H9 (cell line): ENCODE data around the gene DCHS1. TPM values are rescaled to one million over a fixed set of nuclear protein-coding genes. Genes with fewer than 3 reads are reported as not detected.

Source experiments
- DNase-seq: peaks from one replicate; pipeline ENCODE4 v3.0.0-alpha.2; 2017
- H2AFZ ChIP-seq: one replicate; pipeline ENCODE4 v1.6.1; 2013; ENCODE audit warnings: mild to moderate bottlenecking, low read length, control low read depth, moderate library complexity
- H2AK5ac ChIP-seq: 2 replicates; pipeline ENCODE4 v1.6.1; 2013; ENCODE audit warnings: low read length, control low read depth, mixed read lengths; ENCODE audit not compliant: insufficient read length
- H2BK120ac ChIP-seq: one replicate; pipeline ENCODE4 v1.6.1; 2013; ENCODE audit warnings: low read depth, mild to moderate bottlenecking, low read length, control low read depth, inconsistent platforms; ENCODE audit not compliant: poor library complexity, severe bottlenecking
- H2BK12ac ChIP-seq: 2 replicates; pipeline ENCODE4 v1.6.1; 2013; ENCODE audit warnings: low read length, control low read depth, mixed read lengths, low read depth; ENCODE audit not compliant: insufficient read length
- H2BK15ac ChIP-seq: 2 replicates; pipeline ENCODE4 v1.6.1; 2013; ENCODE audit warnings: low read depth, low read length, control low read depth
- H2BK20ac ChIP-seq: one replicate; pipeline ENCODE4 v1.6.1; 2013; ENCODE audit warnings: low read depth, mild to moderate bottlenecking, low read length, control low read depth, inconsistent platforms; ENCODE audit not compliant: poor library complexity, severe bottlenecking
- H2BK5ac ChIP-seq: 2 replicates; pipeline ENCODE4 v1.6.1; 2013; ENCODE audit warnings: low read length, control low read depth, mixed read lengths; ENCODE audit not compliant: insufficient read length
- H3K14ac ChIP-seq: 2 replicates; pipeline ENCODE4 v1.6.1; 2013; ENCODE audit warnings: low read length, control low read depth; ENCODE audit not compliant: insufficient read depth
- H3K18ac ChIP-seq: 2 replicates; pipeline ENCODE4 v1.6.1; 2013; ENCODE audit warnings: low read depth, mild to moderate bottlenecking, mixed read lengths, low read length, control low read depth; ENCODE audit not compliant: insufficient read length
- H3K23ac ChIP-seq: 2 replicates; pipeline ENCODE4 v1.6.1; 2013; ENCODE audit warnings: low read length, control low read depth, mixed read lengths, low read depth; ENCODE audit not compliant: insufficient read length
- H3K23me2 ChIP-seq: 2 replicates; pipeline ENCODE4 v1.6.1; 2013; ENCODE audit warnings: low read depth, mild to moderate bottlenecking, mixed read lengths, low read length, control low read depth; ENCODE audit not compliant: insufficient read length, poor library complexity, severe bottlenecking
- H3K27ac ChIP-seq: 2 replicates; pipeline ENCODE4 v1.5.1; 2013; ENCODE audit warnings: low read length, control low read depth, mixed read lengths, low read depth; ENCODE audit not compliant: insufficient read length
- H3K27me3 ChIP-seq: 2 replicates; pipeline ENCODE4 v1.6.1; 2013; ENCODE audit warnings: low read length, control low read depth, inconsistent platforms; ENCODE audit not compliant: insufficient read depth
- H3K4ac ChIP-seq: 2 replicates; pipeline ENCODE4 v1.6.1; 2013; ENCODE audit warnings: low read depth, mild to moderate bottlenecking, control low read depth, inconsistent platforms, low read length, moderate library complexity
- H3K4me1 ChIP-seq: 2 replicates; pipeline ENCODE4 v1.6.1; 2013; ENCODE audit warnings: low read length, control low read depth, inconsistent platforms; ENCODE audit not compliant: insufficient read depth
- H3K4me2 ChIP-seq: 2 replicates; pipeline ENCODE4 v1.6.1; 2013; ENCODE audit warnings: low read length, control low read depth, mixed read lengths; ENCODE audit not compliant: insufficient read length, insufficient read depth
- H3K56ac ChIP-seq: 2 replicates; pipeline ENCODE4 v1.6.1; 2013; ENCODE audit warnings: low read depth, mild to moderate bottlenecking, mixed read lengths, low read length, control low read depth; ENCODE audit not compliant: insufficient read length
- H3K79me1 ChIP-seq: 2 replicates; pipeline ENCODE4 v1.6.1; 2013; ENCODE audit warnings: low read depth, mild to moderate bottlenecking, moderate library complexity, low read length, control low read depth, inconsistent platforms; ENCODE audit not compliant: insufficient read depth, poor library complexity, severe bottlenecking
- H3K79me2 ChIP-seq: 2 replicates; pipeline ENCODE4 v1.6.1; 2013; ENCODE audit warnings: low read length, control low read depth, inconsistent platforms; ENCODE audit not compliant: insufficient read depth
- H3K9ac ChIP-seq: 2 replicates; pipeline ENCODE4 v1.6.1; 2013; ENCODE audit warnings: low read length, control low read depth, mixed read lengths; ENCODE audit not compliant: insufficient read length; ENCODE audit errors: extremely low read depth
- H3K9me3 ChIP-seq: one replicate; pipeline ENCODE4 v1.6.1; 2013; ENCODE audit warnings: low read depth, low read length, inconsistent platforms; ENCODE audit not compliant: control insufficient read depth
- H3T11ph ChIP-seq: one replicate; pipeline ENCODE4 v1.6.1; 2013; ENCODE audit warnings: mild to moderate bottlenecking, low read length, control low read depth, inconsistent platforms
- H4K20me1 ChIP-seq: one replicate; pipeline ENCODE4 v1.6.1; 2013; ENCODE audit not compliant: control insufficient read depth, insufficient read length, insufficient read depth
- H4K5ac ChIP-seq: 2 replicates; pipeline ENCODE4 v1.6.1; 2013; ENCODE audit warnings: low read depth, mild to moderate bottlenecking, mixed read lengths, low read length, control low read depth; ENCODE audit not compliant: insufficient read length
- H4K8ac ChIP-seq: replicated peaks from 2 replicates; pipeline ENCODE4 v1.6.1; 2013; ENCODE audit warnings: low read length, control low read depth, mixed read lengths, low read depth; ENCODE audit not compliant: insufficient read length
- H4K91ac ChIP-seq: 2 replicates; pipeline ENCODE4 v1.6.1; 2013; ENCODE audit warnings: low read depth, mild to moderate bottlenecking, moderate library complexity, mixed read lengths, low read length, control low read depth; ENCODE audit not compliant: insufficient read length
- H3K27ac Mint-ChIP-seq, 3 experiments: 2 replicates in 2 of 3; 3 replicates in 1 of 3; pipeline ENCODE4 v1.8.0; 2020 to 2021; ENCODE audit warnings: mixed read lengths in 3 of 3, mild to moderate bottlenecking in 1 of 3, moderate library complexity in 1 of 3
- H3K27me3 Mint-ChIP-seq: 2 replicates; pipeline ENCODE4 v1.8.0; 2021; ENCODE audit warnings: low read depth, mild to moderate bottlenecking, moderate library complexity, mixed read lengths
- H3K36me3 Mint-ChIP-seq, 3 experiments: 2 replicates in 2 of 3; 3 replicates in 1 of 3; pipeline ENCODE4 v1.8.0; 2020 to 2021; ENCODE audit warnings: low read depth in 3 of 3, mixed read lengths in 3 of 3; ENCODE audit not compliant: insufficient read depth in 1 of 3
- H3K4me1 Mint-ChIP-seq, 2 experiments: 2 replicates each; pipeline ENCODE4 v1.8.0; 2020; ENCODE audit warnings: mixed read lengths in 2 of 2
- H3K4me3 Mint-ChIP-seq, 2 experiments: 2 replicates in 1 of 2; 3 replicates in 1 of 2; pipeline ENCODE4 v1.8.0; 2020 to 2021; ENCODE audit warnings: mild to moderate bottlenecking in 2 of 2, mixed read lengths in 2 of 2, moderate library complexity in 1 of 2
- H3K9me3 Mint-ChIP-seq, 2 experiments: 2 replicates in 1 of 2; 3 replicates in 1 of 2; pipeline ENCODE4 v1.8.0; 2020; ENCODE audit warnings: mild to moderate bottlenecking in 2 of 2, mixed read lengths in 2 of 2, moderate library complexity in 1 of 2
- CTCF ChIP-seq: fragments of 200-600 bp; sonication (generic); conservative IDR thresholded peaks from 3 replicates; pipeline ENCODE4 v1.8.0; 2021; ENCODE audit warnings: antibody characterized with exemption, mild to moderate bottlenecking
- WGBS: extraction: QIAGEN DNeasy Blood & Tissue Kit; methylation state at CpG from one replicate; pipeline ENCODE4 v1.1.7; 2013; ENCODE audit warnings: missing lambda C conversion rate, low lambda C conversion rate, mixed read lengths; ENCODE audit not compliant: insufficient read length; ENCODE audit errors: extremely low coverage; 5-methylcytosine and 5-hydroxymethylcytosine counted together
- total RNA-seq: library from RNA; stranded (reverse); gene quantifications from 2 replicates; pipeline ENCODE4 v1.2.1, GENCODE V29; 2021

The DCHS1 gene
- total RNA-seq, 1 experiment from 2014 or later = 12.5 TPM

- no peaks in the 10 kb centered on the region for H4K20me1 ChIP-seq
- no peak overlapping the region for H3K9ac ChIP-seq
- no peak overlapping the region for H3K56ac ChIP-seq
- H3K4me1 Mint-ChIP-seq = peaks cover 7 to 11% of the 10 kb centered on the region in 2 experiments; a peak in 3 of 4 replicates
- no peak overlapping the region for H3K18ac ChIP-seq
- H2BK120ac ChIP-seq = no peak overlapping the region
- H3T11ph ChIP-seq = no peak overlapping the region
- no peaks in the 10 kb centered on the region for H3K27me3 Mint-ChIP-seq
- H3K27ac ChIP-seq = no peak overlapping the region
- no peaks in the 10 kb centered on the region for H3K9me3 ChIP-seq
- no peak overlapping the region for H2AK5ac ChIP-seq
- no CpG with 5 or more reads among the region's 1 CpG for WGBS
- no peak overlapping the region for H4K91ac ChIP-seq
- no peak for DNase-seq
- no peak overlapping the region for H3K23ac ChIP-seq
- H2BK20ac ChIP-seq = no peak overlapping the region
- H3K36me3 Mint-ChIP-seq = peaks cover 2 to 9% (median 5%) of the 10 kb centered on the region in 3 experiments; a peak in 4 of 7 replicates
- H3K4ac ChIP-seq = no peak overlapping the region
- H3K79me1 ChIP-seq = no peaks in the 10 kb centered on the region
- no peaks in the 10 kb centered on the region for H3K23me2 ChIP-seq
- H3K27ac Mint-ChIP-seq = no peak overlapping the region; a peak in 2 of 7 replicates
- H4K8ac ChIP-seq = no peak overlapping the region
- no peak overlapping the region for H2BK15ac ChIP-seq
- H3K9me3 Mint-ChIP-seq = peaks cover 9 to 11% of the 10 kb centered on the region in 2 experiments
- H3K27me3 ChIP-seq = no peaks in the 10 kb centered on the region
- no peak for TF ChIP-seq CTCF
- H4K5ac ChIP-seq = no peak overlapping the region
- H3K4me2 ChIP-seq = no peak overlapping the region
- H2BK5ac ChIP-seq = no peak overlapping the region
- H2AFZ ChIP-seq = no peak overlapping the region
- H3K14ac ChIP-seq = no peak overlapping the region
- no peaks in the 10 kb centered on the region for H3K4me1 ChIP-seq
- no peak overlapping the region for H3K4me3 Mint-ChIP-seq
- H3K79me2 ChIP-seq = no peaks in the 10 kb centered on the region
- no peak overlapping the region for H2BK12ac ChIP-seq
Measured at GRCh38 chr11:6693342-6694228, 38.0 kb upstream of the DCHS1 start.
